HG03196 (cell line): Measurements from ENCODE around the gene MRPL49.
"Not testable (repeated sequence)": the region's sequence is repeated elsewhere in the genome, so short reads cannot be mapped to it uniquely, and the experiment has no call there.

Experiments
- ATAC-seq: cut with Tn5 transposase; IDR thresholded peaks from one replicate; pipeline ENCODE4 v1.9.1; 2021; ENCODE audit not compliant: unreplicated experiment

MRPL49 gene

GRCh38 chr11:65117206-65118096 lies 4.7 kb upstream of the MRPL49 start, which contains the start of gene ZNHIT2:
Gene ZNHIT2 (minus strand): TSS chr11:65117701. CDS start chr11:65117653, 48 bp downstream.
- ATAC-seq = peak; percentile 46

- no peak for ATAC-seq
Observed at GRCh38 chr11:65118097-65118837, 3.9 kb upstream of the MRPL49 start.

- ATAC-seq = not testable (repeated sequence)
Observed at GRCh38 chr11:65118891-65119669, 3.0 kb upstream of the MRPL49 start.

GRCh38 chr11:65119670-65119995 lies 2.5 kb upstream of the MRPL49 start:
- no peak for ATAC-seq

GRCh38 chr11:65120831-65121230 lies 1.3 kb upstream of the MRPL49 start:
- no peak for ATAC-seq

GRCh38 chr11:65121447-65121864 lies 665 bp upstream of the MRPL49 start:
- no peak for ATAC-seq

GRCh38 chr11:65124480-65125196 lies 2.5 kb downstream of the MRPL49 start:
- ATAC-seq = no peak

- ATAC-seq = no peak
Observed at GRCh38 chr11:65125197-65126056, 3.3 kb downstream of the MRPL49 start.

- ATAC-seq = no peak
Observed at GRCh38 chr11:65126624-65127274, 4.6 kb downstream of the MRPL49 start.

GRCh38 chr11:65127473-65128181 lies 5.5 kb downstream of the MRPL49 start:
- ATAC-seq = no peak

- ATAC-seq = no peak
Observed at GRCh38 chr11:65128182-65129145, 6.3 kb downstream of the MRPL49 start.

GRCh38 chr11:65129649-65130441 lies 7.7 kb downstream of the MRPL49 start:
- ATAC-seq = no peak

- no peak for ATAC-seq
Observed at GRCh38 chr11:65130631-65131416, 8.7 kb downstream of the MRPL49 start.

GRCh38 chr11:65131417-65131776 lies 9.3 kb downstream of the MRPL49 start:
- no peak for ATAC-seq

- ATAC-seq = no peak
Observed at GRCh38 chr11:65131895-65132237, 9.7 kb downstream of the MRPL49 start.
